PC-3 (cell line): ENCODE measurements around the gene KANSL1L.

Experiments
- CTCF ChIP-seq: fragments of 300-600 bp; sonication (generic); conservative IDR thresholded peaks from 2 replicates; pipeline ENCODE4 v1.5.1; 2017; ENCODE audit warnings: antibody characterized with exemption, low read depth, mild to moderate bottlenecking, low read length
- EZH2 ChIP-seq: fragments of 300-600 bp; sonication (generic); IDR thresholded peaks from one replicate; pipeline ENCODE4 v1.6.1; 2017; ENCODE audit warnings: antibody characterized with exemption, mild to moderate bottlenecking, low read length; ENCODE audit not compliant: unreplicated experiment
- EZH2phosphoT487 ChIP-seq: fragments of 300-600 bp; sonication (generic); IDR thresholded peaks from 2 replicates; pipeline ENCODE4 v1.6.1; 2018; ENCODE audit warnings: mild to moderate bottlenecking, antibody characterized with exemption, low read length, borderline replicate concordance

GRCh38 chr2:210007895-210008294 is 163.3 kb downstream of the KANSL1L start:
- TF ChIP-seq CTCF (no peak), EZH2 (no peak), EZH2phosphoT487 (no peak)
